ENCODE data around the gene KIF5C.

DNA sequence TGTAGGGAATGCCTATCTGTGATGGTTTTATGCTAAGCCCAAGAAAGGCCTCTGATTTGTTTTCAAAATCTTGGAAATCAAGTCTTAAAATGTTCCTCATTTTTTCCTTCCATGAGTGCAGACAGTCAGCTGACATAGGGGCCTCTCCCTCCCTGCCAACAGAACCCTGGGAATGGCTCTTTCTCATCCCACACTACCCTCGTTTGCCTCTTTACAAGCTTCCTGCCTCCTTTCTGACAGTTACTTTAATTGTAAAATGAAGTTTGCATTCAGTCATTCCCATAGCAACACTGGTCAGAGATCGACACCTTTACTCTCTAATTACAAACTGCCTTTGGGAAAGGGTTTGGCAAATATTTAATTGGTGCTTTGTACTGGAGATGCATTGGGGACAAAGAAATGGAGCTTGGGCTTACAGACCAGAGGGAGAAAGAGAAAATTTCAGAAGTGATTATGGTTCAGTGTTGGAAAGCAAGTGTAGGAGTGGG is 25.4 kb downstream of the KIF5C start:
- TF ChIP-seq EZH2phosphoT487 (IDR thresholded peaks at IDR 0.05; ENCODE audit: insufficient read depth, low read depth) (no peak), EZH2 (IDR thresholded peaks at IDR 0.05; ENCODE audit: insufficient read depth, poor library complexity, severe bottlenecking) (no peak)

Data from GM23248 (cell line).